ENCODE data around the gene FAM117B. TPM values are rescaled to one million over a fixed set of nuclear protein-coding genes. Genes with fewer than 3 reads are reported as not detected.

FAM117B gene
- polyA plus RNA-seq, 1 donor (not counting 4 experiments of a cell fraction or from before 2014, with no cell fraction given) = 1.9 TPM

GRCh38 chr2:202752071-202752470 lies 117.3 kb downstream of the FAM117B start:
- Histone ChIP-seq H3K9me1 (ENCODE audit: control insufficient read depth, extremely low read depth, insufficient read depth, low read length) (no peaks in the 10 kb centered on the region), H3K4me1 (ENCODE audit: control insufficient read depth, extremely low read depth, insufficient read depth, low read length) (no peaks in the 10 kb centered on the region), H3K9me3 (ENCODE audit: control insufficient read depth, low read depth, low read length) (no peaks in the 10 kb centered on the region), H3K27ac (ENCODE audit: control insufficient read depth, insufficient read depth, low read length) (no peak overlapping the region), H3K27me3 (ENCODE audit: control insufficient read depth, extremely low read depth, insufficient read depth, low read length) (no peaks in the 10 kb centered on the region), H3K9ac (ENCODE audit: control insufficient read depth, extremely low read depth, insufficient read depth, low read length) (no peak overlapping the region), H2AFZ (ENCODE audit: control insufficient read depth, low read length) (no peak overlapping the region), H3K79me2 (ENCODE audit: control insufficient read depth, insufficient read depth, low read length) (no peaks in the 10 kb centered on the region), H3K4me2 (ENCODE audit: control insufficient read depth, extremely low read depth, insufficient read depth, low read depth, low read length) (no peak overlapping the region), H3K4me3 (ENCODE audit: control insufficient read depth in 2 of 3, extremely low read depth in 1 of 3, insufficient read depth in 2 of 3, low read depth in 1 of 3, low read length in 3 of 3) (no peak overlapping the region), H4K20me1 (ENCODE audit: control insufficient read depth, extremely low read depth, insufficient read depth, low read length) (no peaks in the 10 kb centered on the region), H3K36me3 (ENCODE audit: control insufficient read depth in 2 of 2, extremely low read depth in 1 of 2, insufficient read depth in 2 of 2, low read length in 2 of 2) (no peaks in the 10 kb centered on the region)
- TF ChIP-seq EZH2 (IDR thresholded peaks at IDR 0.05; ENCODE audit: low read length) = no peak
- TF ChIP-seq CTCF (optimal IDR thresholded peaks at IDR 0.05 in 1 of 3, IDR thresholded peaks at IDR 0.05 in 1 of 3, conservative IDR thresholded peaks at IDR 0.05 in 1 of 3; ENCODE audit: extremely low read depth in 1 of 3, insufficient read depth in 2 of 3, low read length in 3 of 3) = no peak
- no peak for FAIRE-seq
- no peak for DNase-seq (ENCODE audit: low read depth, low spot score)
- dilution Hi-C loops (cut with MboI; ENCODE audit: extremely low pct_ligation_motif_present, low sequenced_read_pairs) = no loop called here

GRCh38 chr2:202754936-202755335 lies 120.2 kb downstream of the FAM117B start:
- Histone ChIP-seq H3K4me3 (ENCODE audit: control insufficient read depth in 2 of 3, extremely low read depth in 1 of 3, insufficient read depth in 2 of 3, low read depth in 1 of 3, low read length in 3 of 3) (no peak overlapping the region), H3K9me1 (ENCODE audit: control insufficient read depth, extremely low read depth, insufficient read depth, low read length) (no peaks in the 10 kb centered on the region), H3K27ac (ENCODE audit: control insufficient read depth, insufficient read depth, low read length) (no peak overlapping the region), H3K9ac (ENCODE audit: control insufficient read depth, extremely low read depth, insufficient read depth, low read length) (no peak overlapping the region), H3K79me2 (ENCODE audit: control insufficient read depth, insufficient read depth, low read length) (no peaks in the 10 kb centered on the region), H3K4me1 (ENCODE audit: control insufficient read depth, extremely low read depth, insufficient read depth, low read length) (no peaks in the 10 kb centered on the region), H3K27me3 (ENCODE audit: control insufficient read depth, extremely low read depth, insufficient read depth, low read length) (no peaks in the 10 kb centered on the region), H3K9me3 (ENCODE audit: control insufficient read depth, low read depth, low read length) (no peaks in the 10 kb centered on the region), H4K20me1 (ENCODE audit: control insufficient read depth, extremely low read depth, insufficient read depth, low read length) (no peaks in the 10 kb centered on the region), H2AFZ (ENCODE audit: control insufficient read depth, low read length) (no peak overlapping the region), H3K36me3 (ENCODE audit: control insufficient read depth in 2 of 2, extremely low read depth in 1 of 2, insufficient read depth in 2 of 2, low read length in 2 of 2) (no peaks in the 10 kb centered on the region), H3K4me2 (ENCODE audit: control insufficient read depth, extremely low read depth, insufficient read depth, low read depth, low read length) (no peak overlapping the region)
- no peak for TF ChIP-seq EZH2 (IDR thresholded peaks at IDR 0.05; ENCODE audit: low read length)
- no peak for TF ChIP-seq CTCF (optimal IDR thresholded peaks at IDR 0.05 in 1 of 3, IDR thresholded peaks at IDR 0.05 in 1 of 3, conservative IDR thresholded peaks at IDR 0.05 in 1 of 3; ENCODE audit: extremely low read depth in 1 of 3, insufficient read depth in 2 of 3, low read length in 3 of 3)
- DNase-seq (ENCODE audit: low read depth, low spot score) (no peak), FAIRE-seq (no peak)
- dilution Hi-C loops (cut with MboI; ENCODE audit: extremely low pct_ligation_motif_present, low sequenced_read_pairs) = no loop called here
